BJ (cell line): Measurements from ENCODE around the gene GPR162. TPM values are rescaled to one million over a fixed set of nuclear protein-coding genes. Genes with fewer than 3 reads are reported as not detected.

Experiments
- CTCF ChIA-PET: fragments of 350-600 bp; formaldehyde crosslinking; extraction: SDS; loops from one replicate; lab custom pipeline; 2021; ENCODE audit warnings: antibody characterized with exemption, inconsistent platforms; lab: Yijun Ruan, JAX
- POLR2A ChIA-PET: fragments of 300-600 bp; sonication (Branson Sonifier 250); formaldehyde crosslinking; extraction: SDS; loops from one replicate; lab custom pipeline; 2021; ENCODE audit warnings: antibody characterized with exemption; lab: Charles Lee
- DNase-seq: peaks from one replicate; pipeline ENCODE4 v3.0.0-alpha.2; 2011; ENCODE audit warnings: low read depth
- H3K27me3 ChIP-seq: 2 replicates; pipeline ENCODE4 v1.6.0; 2011; ENCODE audit warnings: low read length; ENCODE audit not compliant: control insufficient read depth, insufficient read depth
- H3K36me3 ChIP-seq: 2 replicates; pipeline ENCODE4 v1.5.1; 2011; ENCODE audit warnings: low read length; ENCODE audit not compliant: control insufficient read depth, insufficient read depth
- H3K4me3 ChIP-seq: 2 replicates; pipeline ENCODE4 v1.5.1; 2011; ENCODE audit warnings: low read depth, mild to moderate bottlenecking, control low read depth, low read length
- polyA plus RNA-seq: library from polyadenylated mRNA; depleted of rRNA; stranded (reverse); fragments of >200 nt; gene quantifications from 2 replicates; pipeline ENCODE4 v1.2.3, GENCODE V29; 2011
- TF ChIP-seq, protein P1 (sequence below): IDR thresholded peaks from 2 replicates; pipeline ENCODE4 v1.5.1; 2011; ENCODE audit warnings: low read depth, mild to moderate bottlenecking, control low read depth, inconsistent platforms, low read length, moderate library complexity; ENCODE audit not compliant: insufficient read depth

The GPR162 gene
- polyA plus RNA-seq, 1 experiment = 6.6 TPM

DNA sequence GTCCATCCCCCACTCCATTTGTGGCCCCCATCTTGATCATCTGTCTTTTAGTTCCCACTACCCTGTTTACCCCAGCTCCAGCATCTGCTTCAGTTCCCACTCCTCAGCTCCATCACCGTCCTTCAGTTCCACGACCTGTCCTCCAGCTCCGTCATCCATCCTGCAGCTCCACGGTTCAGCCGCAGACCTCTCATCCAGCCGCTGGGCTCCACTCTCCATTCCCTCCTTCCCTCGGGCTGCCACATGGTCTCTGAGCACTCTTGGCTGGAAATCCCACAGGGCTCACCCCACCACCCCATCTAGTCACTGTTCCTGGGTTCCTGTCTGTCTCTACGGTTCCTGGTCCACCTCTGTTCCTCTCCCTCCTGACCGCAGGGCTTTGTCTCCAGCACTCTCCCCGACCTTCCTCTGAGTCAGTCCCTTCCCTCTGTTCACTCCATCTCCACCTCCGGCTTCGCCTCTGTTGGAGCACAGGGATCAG lies 3.3 kb downstream of the GPR162 start:
- TF ChIP-seq, protein P1, sequence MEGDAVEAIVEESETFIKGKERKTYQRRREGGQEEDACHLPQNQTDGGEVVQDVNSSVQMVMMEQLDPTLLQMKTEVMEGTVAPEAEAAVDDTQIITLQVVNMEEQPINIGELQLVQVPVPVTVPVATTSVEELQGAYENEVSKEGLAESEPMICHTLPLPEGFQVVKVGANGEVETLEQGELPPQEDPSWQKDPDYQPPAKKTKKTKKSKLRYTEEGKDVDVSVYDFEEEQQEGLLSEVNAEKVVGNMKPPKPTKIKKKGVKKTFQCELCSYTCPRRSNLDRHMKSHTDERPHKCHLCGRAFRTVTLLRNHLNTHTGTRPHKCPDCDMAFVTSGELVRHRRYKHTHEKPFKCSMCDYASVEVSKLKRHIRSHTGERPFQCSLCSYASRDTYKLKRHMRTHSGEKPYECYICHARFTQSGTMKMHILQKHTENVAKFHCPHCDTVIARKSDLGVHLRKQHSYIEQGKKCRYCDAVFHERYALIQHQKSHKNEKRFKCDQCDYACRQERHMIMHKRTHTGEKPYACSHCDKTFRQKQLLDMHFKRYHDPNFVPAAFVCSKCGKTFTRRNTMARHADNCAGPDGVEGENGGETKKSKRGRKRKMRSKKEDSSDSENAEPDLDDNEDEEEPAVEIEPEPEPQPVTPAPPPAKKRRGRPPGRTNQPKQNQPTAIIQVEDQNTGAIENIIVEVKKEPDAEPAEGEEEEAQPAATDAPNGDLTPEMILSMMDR = no peak
- ChIA-PET POLR2A (interaction anchor here (0.9 kb wide), 1 partner anchor 136 kb away, joined by 3 read pairs; the partner anchor contains the start of gene ZNF384), CTCF (interaction anchor here (0.6 to 12.9 kb wide), 27 partner anchors 8 to 318 kb away, joined by 3 to 92 read pairs (median 4); partner anchors contain the start of genes CDCA3, COPS7A, GNB3 and MLF2)
- H3K36me3 ChIP-seq = no peaks in the 10 kb centered on the region; the same call in none of the 2 replicates
- H3K4me3 ChIP-seq = peak overlapping the region; percentile 32; the same call in 1 of the 2 replicates
- DNase-seq = no peak
- H3K27me3 ChIP-seq = peaks cover 3% of the 10 kb centered on the region; the same call in 1 of the 2 replicates

DNA sequence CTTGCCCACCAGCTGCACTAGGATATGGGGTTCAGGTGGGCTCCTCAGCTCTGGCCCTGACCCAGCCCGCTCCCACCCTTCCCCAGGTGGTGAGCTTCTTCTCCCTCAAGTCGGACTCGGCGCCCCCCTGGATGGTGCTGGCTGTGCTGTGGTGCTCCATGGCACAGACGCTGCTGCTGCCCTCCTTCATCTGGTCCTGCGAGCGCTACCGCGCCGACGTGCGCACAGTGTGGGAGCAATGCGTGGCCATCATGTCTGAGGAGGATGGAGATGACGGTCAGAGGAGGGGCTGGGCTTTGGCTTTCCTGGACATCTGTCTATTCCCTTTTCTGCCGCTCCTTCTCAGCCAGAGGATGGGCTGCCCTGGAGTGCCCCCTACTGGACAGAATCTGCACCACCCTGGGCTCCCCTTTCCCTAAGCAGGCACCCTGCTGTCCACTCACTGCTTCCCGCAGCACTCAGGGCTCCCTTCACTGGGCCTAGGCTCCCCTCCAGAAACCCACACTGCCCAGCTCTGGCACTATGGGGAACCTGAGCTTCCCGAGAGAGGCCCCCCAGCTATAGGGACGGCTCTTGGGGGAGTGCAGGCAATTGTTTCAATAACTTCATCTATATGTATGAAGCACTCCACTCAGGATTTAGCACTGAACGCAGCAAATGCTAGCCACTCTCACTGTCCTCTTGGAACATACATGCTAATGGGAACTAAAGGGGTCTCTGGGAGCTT lies 3.9 kb downstream of the GPR162 start:
- DNase-seq = no peak
- TF ChIP-seq, protein P1 = peak; percentile 97
- POLR2A ChIA-PET = no interaction called here
- CTCF ChIA-PET = interaction anchor here (0.5 to 12.9 kb wide), 34 partner anchors 9 to 241 kb away, joined by 3 to 92 read pairs (median 4); partner anchors contain the start of genes CDCA3, COPS7A, GNB3 and MLF2
- Histone ChIP-seq H3K36me3 (no peaks in the 10 kb centered on the region; the same call in none of the 2 replicates), H3K4me3 (peak overlapping the region; percentile 32), H3K27me3 (peaks cover 3% of the 10 kb centered on the region; the same call in 1 of the 2 replicates)

DNA sequence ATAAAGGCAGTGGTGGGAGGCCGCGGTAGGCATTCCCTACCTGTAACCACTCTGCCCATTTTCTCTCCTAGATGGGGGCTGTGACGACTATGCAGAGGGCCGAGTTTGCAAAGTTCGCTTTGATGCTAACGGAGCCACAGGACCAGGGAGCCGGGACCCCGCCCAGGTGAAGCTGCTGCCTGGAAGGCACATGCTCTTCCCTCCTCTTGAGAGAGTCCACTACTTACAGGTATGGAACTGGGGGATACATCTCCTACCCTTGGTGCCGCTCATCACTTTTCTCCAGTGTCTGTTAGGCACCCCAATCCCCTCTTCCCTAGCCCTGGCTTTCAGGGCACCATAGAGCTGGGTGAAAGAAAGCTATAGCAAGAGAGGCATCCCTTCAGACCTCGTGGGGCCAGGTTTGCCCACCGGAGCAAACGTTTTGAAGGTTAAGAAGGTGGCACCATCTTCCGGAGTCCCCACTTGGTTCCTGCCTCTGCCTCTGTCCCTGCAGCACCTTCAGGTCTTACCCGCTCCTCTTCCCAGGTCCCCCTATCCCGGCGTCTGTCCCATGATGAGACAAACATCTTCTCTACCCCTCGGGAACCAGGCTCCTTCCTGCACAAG lies 4.6 kb downstream of the GPR162 start:
- POLR2A ChIA-PET = no interaction called here
- Histone ChIP-seq H3K36me3 (peaks cover 5% of the 10 kb centered on the region), H3K27me3 (peaks cover 3% of the 10 kb centered on the region; the same call in 1 of the 2 replicates), H3K4me3 (no peak overlapping the region)
- CTCF ChIA-PET = interaction anchor here (0.5 to 12.9 kb wide), 21 partner anchors 8 to 241 kb away, joined by 3 to 92 read pairs (median 5); partner anchors contain the start of genes CDCA3, GNB3, MLF2 and PTMS
- no peak for DNase-seq
- TF ChIP-seq, protein P1 = no peak

DNA sequence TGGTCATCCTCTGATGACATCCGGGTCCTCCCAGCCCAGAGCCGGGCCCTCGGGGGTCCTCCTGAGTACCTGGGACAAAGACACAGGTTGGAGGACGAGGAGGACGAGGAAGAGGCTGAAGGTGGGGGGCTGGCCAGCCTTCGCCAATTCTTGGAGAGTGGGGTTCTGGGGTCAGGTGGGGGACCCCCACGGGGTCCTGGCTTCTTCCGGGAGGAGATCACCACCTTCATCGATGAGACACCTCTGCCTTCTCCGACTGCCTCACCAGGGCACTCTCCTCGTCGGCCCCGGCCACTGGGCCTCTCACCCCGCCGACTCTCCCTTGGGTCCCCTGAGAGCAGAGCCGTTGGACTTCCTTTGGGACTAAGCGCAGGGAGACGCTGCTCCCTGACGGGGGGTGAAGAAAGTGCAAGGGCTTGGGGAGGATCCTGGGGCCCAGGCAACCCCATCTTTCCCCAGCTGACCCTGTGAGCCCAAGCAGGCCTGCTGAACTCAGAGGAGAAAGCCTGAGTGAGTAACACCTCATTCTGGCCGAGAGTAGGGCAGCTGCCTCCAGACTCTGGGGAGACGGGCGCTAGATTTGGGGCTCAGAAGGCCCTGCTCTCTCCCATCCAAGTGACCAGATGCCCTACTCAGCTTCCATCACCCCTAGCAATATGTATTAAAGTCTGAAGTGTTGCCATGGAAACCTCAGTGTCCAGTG lies 5.3 kb downstream of the GPR162 start:
- ChIA-PET POLR2A (interaction anchor here (0.6 kb wide), 1 partner anchor 40 kb away, joined by 8 read pairs; no protein-coding TSS in a partner anchor), CTCF (interaction anchor here (0.8 to 12.9 kb wide), 12 partner anchors 21 to 102 kb away, joined by 3 to 92 read pairs (median 6); partner anchors contain the start of genes CDCA3, MLF2, PTMS and SPSB2)
- Histone ChIP-seq H3K36me3 (peaks cover 11% of the 10 kb centered on the region), H3K27me3 (peaks cover 3% of the 10 kb centered on the region; the same call in 1 of the 2 replicates), H3K4me3 (no peak overlapping the region)
- TF ChIP-seq, protein P1 = no peak
- DNase-seq = no peak
